ENCODE measurements around the gene SGIP1. TPM values are rescaled to one million over a fixed set of nuclear protein-coding genes. Genes with fewer than 3 reads are reported as not detected.

SGIP1 gene
- total RNA-seq, 1 experiment from 2014 or later, result not detected

GRCh38 chr1:66542314-66542713 is 8.4 kb downstream of the SGIP1 start:
- Histone ChIP-seq H3K79me2 (ENCODE audit: low read length) (no peaks in the 10 kb centered on the region), H3K9ac (ENCODE audit: low read length) (no peak overlapping the region), H2AFZ (ENCODE audit: low read length) (no peak overlapping the region), H3K27me3 (ENCODE audit: low read length) (peaks cover 3% of the 10 kb centered on the region; the same call in 1 of the 2 replicates), H3K36me3 (ENCODE audit: low read depth, low read length) (no peaks in the 10 kb centered on the region), H3K27ac (ENCODE audit: low read length) (no peak overlapping the region), H3K9me3 (ENCODE audit: low read length) (no peaks in the 10 kb centered on the region), H3K4me1 (ENCODE audit: insufficient read depth, low read length) (peaks cover 12% of the 10 kb centered on the region), H3F3A (ENCODE audit: low read length, unreplicated experiment) (no peaks in the 10 kb centered on the region), H3K9me2 (replicated peaks; ENCODE audit: low read length) (no peaks in the 10 kb centered on the region), H3K4me3 (ENCODE audit: low read length) (no peak overlapping the region), H3K4me2 (ENCODE audit: low read length) (no peak overlapping the region), H4K20me1 (ENCODE audit: low read length) (no peaks in the 10 kb centered on the region)
- BruUV-seq (replicated peaks), result no TSS peak
- DNase-seq, result no peak
- ATAC-seq, result no peak
- intact Hi-C loops (cut with micrococcal nuclease), result no loop called here
- CTCF ChIA-PET, result no interaction called here
- TF ChIP-seq, protein P1, sequence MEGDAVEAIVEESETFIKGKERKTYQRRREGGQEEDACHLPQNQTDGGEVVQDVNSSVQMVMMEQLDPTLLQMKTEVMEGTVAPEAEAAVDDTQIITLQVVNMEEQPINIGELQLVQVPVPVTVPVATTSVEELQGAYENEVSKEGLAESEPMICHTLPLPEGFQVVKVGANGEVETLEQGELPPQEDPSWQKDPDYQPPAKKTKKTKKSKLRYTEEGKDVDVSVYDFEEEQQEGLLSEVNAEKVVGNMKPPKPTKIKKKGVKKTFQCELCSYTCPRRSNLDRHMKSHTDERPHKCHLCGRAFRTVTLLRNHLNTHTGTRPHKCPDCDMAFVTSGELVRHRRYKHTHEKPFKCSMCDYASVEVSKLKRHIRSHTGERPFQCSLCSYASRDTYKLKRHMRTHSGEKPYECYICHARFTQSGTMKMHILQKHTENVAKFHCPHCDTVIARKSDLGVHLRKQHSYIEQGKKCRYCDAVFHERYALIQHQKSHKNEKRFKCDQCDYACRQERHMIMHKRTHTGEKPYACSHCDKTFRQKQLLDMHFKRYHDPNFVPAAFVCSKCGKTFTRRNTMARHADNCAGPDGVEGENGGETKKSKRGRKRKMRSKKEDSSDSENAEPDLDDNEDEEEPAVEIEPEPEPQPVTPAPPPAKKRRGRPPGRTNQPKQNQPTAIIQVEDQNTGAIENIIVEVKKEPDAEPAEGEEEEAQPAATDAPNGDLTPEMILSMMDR (conservative IDR thresholded peaks at IDR 0.05; ENCODE audit: low read depth, low read length), result no peak
- no peak for TF ChIP-seq EZH2phosphoT487 (IDR thresholded peaks at IDR 0.05; ENCODE audit: borderline replicate concordance, low read length)
- TF ChIP-seq EZH2 (IDR thresholded peaks at IDR 0.05; ENCODE audit: low read length, unreplicated experiment), result no peak
- POLR2A ChIA-PET (ENCODE audit: unreplicated experiment), result no interaction called here

DNA sequence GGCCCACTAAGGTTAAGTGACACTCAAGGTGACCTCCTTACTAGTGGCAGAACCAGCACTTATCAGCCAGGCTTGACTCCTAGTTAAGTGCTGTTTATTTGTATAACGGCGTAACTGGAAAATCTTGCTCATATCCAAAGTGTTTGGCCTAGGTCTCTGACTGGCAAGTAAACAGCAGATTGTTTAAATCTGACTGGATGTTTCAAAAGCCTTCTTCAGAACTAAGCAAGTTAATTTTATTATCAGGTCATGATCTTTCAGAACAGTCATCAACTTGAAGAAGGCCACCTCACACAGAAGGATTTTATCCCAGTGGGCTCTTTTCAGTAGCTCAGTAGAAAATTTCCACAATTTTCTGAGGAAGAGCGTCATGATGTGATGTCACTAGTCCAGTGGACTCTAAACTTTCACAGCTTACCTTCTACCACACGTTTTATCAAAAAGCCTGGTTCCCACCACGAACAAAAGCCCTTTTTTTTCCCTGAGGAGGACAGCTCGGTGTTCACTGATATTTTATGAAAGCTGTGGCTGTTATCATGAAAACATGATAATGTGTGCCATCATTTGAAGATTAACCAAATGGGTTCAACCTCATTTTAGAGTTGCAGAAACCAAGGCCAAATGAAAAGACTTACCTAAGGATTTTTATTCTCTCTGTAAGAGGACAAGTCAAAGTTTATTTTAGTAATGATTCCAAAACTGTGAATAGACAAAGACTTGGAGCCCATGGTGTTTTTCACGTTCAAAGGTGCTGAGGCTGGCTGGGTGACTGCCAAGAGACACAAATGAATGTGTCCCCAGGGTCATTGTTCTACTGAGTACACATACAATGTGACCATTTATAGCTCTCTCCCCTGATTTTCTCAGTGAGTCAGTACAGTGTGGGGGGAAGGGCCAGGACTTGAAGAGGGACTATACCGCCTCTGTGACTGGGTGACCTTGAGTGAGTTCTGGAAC is 9.1 kb downstream of the SGIP1 start:
- Histone ChIP-seq H3K4me1 (ENCODE audit: insufficient read depth, low read length) (peaks cover 12% of the 10 kb centered on the region), H3K9me3 (ENCODE audit: low read length) (no peaks in the 10 kb centered on the region), H3K4me2 (ENCODE audit: low read length) (peak overlapping the region; percentile 32), H3K27me3 (ENCODE audit: low read length) (peaks cover 11% of the 10 kb centered on the region; the same call in 1 of the 2 replicates), H3K36me3 (ENCODE audit: low read depth, low read length) (no peaks in the 10 kb centered on the region), H4K20me1 (ENCODE audit: low read length) (no peaks in the 10 kb centered on the region), H3F3A (ENCODE audit: low read length, unreplicated experiment) (no peaks in the 10 kb centered on the region), H3K79me2 (ENCODE audit: low read length) (no peaks in the 10 kb centered on the region), H3K4me3 (ENCODE audit: low read length) (no peak overlapping the region), H2AFZ (ENCODE audit: low read length) (no peak overlapping the region), H3K9ac (ENCODE audit: low read length) (no peak overlapping the region), H3K9me2 (replicated peaks; ENCODE audit: low read length) (no peaks in the 10 kb centered on the region), H3K27ac (ENCODE audit: low read length) (no peak overlapping the region)
- intact Hi-C loops (cut with micrococcal nuclease), result no loop called here
- POLR2A ChIA-PET (ENCODE audit: unreplicated experiment), result no interaction called here
- DNase-seq (peak; percentile 67), ATAC-seq (peak; percentile 40; the same call in 1 of the 2 replicates)
- TF ChIP-seq, protein P1 (conservative IDR thresholded peaks at IDR 0.05; ENCODE audit: low read depth, low read length), result no peak
- TF ChIP-seq EZH2 (IDR thresholded peaks at IDR 0.05; ENCODE audit: low read length, unreplicated experiment) (no peak), EZH2phosphoT487 (IDR thresholded peaks at IDR 0.05; ENCODE audit: borderline replicate concordance, low read length) (no peak)
- CTCF ChIA-PET, result no interaction called here
- no TSS peak for BruUV-seq (replicated peaks)

Data from PC-3 (cell line).